Measurements from ENCODE around the gene RNF181. TPM values are rescaled to one million over a fixed set of nuclear protein-coding genes. Genes with fewer than 3 reads are reported as not detected.

The RNF181 gene
- total RNA-seq, 1 experiment from 2014 or later: 156 TPM

DNA sequence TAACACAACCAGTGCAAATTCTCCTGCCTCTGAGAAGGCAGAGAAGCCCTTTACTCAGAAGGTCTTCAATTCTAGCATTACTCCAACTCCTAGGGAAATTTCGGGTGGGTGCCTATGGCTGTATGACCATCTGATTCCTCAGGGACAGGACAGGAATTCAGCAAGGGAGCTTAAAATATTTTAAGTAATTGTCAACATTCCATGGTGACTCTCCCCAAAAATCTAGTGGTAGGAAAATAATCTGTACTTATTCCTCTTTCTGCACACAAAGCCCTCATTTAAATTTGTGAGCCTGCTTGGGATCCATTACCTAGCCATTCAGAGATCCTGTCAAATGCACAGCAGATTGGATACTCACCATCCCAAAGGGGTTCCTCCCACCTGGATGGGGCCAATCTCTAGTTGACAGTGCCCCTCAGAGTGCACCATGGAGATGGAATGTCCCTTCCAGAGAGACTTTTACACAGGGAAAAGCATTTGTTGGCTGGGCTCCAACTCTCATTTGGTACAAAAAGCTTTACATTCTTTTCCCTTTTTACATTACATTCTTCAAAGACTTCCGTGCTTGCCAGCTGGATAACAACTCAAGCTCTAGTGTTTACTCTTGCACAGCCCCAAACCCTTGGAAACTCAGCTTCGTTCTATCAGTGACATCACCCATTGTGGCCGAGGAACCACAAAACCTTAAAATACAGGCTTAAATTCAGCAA is 10.0 kb downstream of the RNF181 start:
- no peaks in the 10 kb centered on the region for H3K27me3 ChIP-seq (ENCODE audit: control insufficient read depth, insufficient read depth, low read length)
- ATAC-seq (no peak), DNase-seq (ENCODE audit: low read depth, low spot score) (no peak)
- intact Hi-C loops (cut with micrococcal nuclease; ENCODE audit: unreplicated experiment) (no loop called here), in situ Hi-C loops (cut with HindIII; ENCODE audit: low pct_unique_long_range_greater_than_20kb, low sequenced_read_pairs) (no loop called here)
- TF ChIP-seq, protein P1, sequence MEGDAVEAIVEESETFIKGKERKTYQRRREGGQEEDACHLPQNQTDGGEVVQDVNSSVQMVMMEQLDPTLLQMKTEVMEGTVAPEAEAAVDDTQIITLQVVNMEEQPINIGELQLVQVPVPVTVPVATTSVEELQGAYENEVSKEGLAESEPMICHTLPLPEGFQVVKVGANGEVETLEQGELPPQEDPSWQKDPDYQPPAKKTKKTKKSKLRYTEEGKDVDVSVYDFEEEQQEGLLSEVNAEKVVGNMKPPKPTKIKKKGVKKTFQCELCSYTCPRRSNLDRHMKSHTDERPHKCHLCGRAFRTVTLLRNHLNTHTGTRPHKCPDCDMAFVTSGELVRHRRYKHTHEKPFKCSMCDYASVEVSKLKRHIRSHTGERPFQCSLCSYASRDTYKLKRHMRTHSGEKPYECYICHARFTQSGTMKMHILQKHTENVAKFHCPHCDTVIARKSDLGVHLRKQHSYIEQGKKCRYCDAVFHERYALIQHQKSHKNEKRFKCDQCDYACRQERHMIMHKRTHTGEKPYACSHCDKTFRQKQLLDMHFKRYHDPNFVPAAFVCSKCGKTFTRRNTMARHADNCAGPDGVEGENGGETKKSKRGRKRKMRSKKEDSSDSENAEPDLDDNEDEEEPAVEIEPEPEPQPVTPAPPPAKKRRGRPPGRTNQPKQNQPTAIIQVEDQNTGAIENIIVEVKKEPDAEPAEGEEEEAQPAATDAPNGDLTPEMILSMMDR (IDR thresholded peaks at IDR 0.05): no peak
- TF ChIP-seq TCF7L2 (IDR thresholded peaks at IDR 0.05; ENCODE audit: low read depth, low read length): no peak
- no peak for TF ChIP-seq POLR2AphosphoS5 (IDR thresholded peaks at IDR 0.05; ENCODE audit: low read depth, low read length)
- TF ChIP-seq, protein P2, sequence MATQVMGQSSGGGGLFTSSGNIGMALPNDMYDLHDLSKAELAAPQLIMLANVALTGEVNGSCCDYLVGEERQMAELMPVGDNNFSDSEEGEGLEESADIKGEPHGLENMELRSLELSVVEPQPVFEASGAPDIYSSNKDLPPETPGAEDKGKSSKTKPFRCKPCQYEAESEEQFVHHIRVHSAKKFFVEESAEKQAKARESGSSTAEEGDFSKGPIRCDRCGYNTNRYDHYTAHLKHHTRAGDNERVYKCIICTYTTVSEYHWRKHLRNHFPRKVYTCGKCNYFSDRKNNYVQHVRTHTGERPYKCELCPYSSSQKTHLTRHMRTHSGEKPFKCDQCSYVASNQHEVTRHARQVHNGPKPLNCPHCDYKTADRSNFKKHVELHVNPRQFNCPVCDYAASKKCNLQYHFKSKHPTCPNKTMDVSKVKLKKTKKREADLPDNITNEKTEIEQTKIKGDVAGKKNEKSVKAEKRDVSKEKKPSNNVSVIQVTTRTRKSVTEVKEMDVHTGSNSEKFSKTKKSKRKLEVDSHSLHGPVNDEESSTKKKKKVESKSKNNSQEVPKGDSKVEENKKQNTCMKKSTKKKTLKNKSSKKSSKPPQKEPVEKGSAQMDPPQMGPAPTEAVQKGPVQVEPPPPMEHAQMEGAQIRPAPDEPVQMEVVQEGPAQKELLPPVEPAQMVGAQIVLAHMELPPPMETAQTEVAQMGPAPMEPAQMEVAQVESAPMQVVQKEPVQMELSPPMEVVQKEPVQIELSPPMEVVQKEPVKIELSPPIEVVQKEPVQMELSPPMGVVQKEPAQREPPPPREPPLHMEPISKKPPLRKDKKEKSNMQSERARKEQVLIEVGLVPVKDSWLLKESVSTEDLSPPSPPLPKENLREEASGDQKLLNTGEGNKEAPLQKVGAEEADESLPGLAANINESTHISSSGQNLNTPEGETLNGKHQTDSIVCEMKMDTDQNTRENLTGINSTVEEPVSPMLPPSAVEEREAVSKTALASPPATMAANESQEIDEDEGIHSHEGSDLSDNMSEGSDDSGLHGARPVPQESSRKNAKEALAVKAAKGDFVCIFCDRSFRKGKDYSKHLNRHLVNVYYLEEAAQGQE (IDR thresholded peaks at IDR 0.05; ENCODE audit: insufficient read depth in 1 of 2, low read depth in 2 of 2, low read length in 1 of 2): no peak
- TF ChIP-seq SIN3A (IDR thresholded peaks at IDR 0.05; ENCODE audit: borderline replicate concordance, insufficient read depth, low read depth, low read length): no peak
- H3K27ac ChIP-seq (ENCODE audit: low read length): no peak overlapping the region
- ChIA-PET POLR2A (interaction anchor here (0.5 to 1.5 kb wide), 3 partner anchors 10 to 278 kb away, joined by 3 to 10 read pairs (median 3); partner anchors contain the start of gene RNF181), CTCF (no interaction called here)
- peaks cover 19% of the 10 kb centered on the region for H3K4me1 ChIP-seq (ENCODE audit: control insufficient read depth, insufficient read depth, low read length)
- H3K9me3 ChIP-seq (ENCODE audit: control insufficient read depth, insufficient read depth, low read depth, low read length): no peaks in the 10 kb centered on the region
- H3K36me3 ChIP-seq (ENCODE audit: control insufficient read depth, insufficient read depth, low read length): peaks cover 3% of the 10 kb centered on the region; the same call in 1 of the 2 replicates
- BruUV-seq (replicated peaks): no TSS peak
- no peak overlapping the region for H3K4me3 ChIP-seq (ENCODE audit: low read depth in 2 of 2, low read length in 2 of 2)

DNA sequence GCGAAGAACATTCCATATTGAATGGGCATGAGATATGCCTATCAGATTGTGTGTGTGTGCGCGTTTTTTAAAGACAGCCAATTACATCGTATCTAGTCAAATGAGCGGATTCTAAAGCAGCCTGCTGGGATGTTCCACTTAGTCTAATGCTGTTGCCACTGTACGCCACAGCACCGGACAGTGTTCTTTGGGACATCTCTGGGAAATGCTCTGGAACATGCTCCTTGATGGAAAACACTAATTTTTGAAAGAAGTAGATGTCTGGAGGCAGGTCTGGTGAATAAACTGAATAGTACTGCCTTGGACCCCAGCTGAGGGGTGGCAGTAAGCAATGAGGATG is 10.5 kb downstream of the RNF181 start:
- no peaks in the 10 kb centered on the region for H3K27me3 ChIP-seq (ENCODE audit: control insufficient read depth, insufficient read depth, low read length)
- TF ChIP-seq POLR2AphosphoS5 (IDR thresholded peaks at IDR 0.05; ENCODE audit: low read depth, low read length): no peak
- TF ChIP-seq TCF7L2 (IDR thresholded peaks at IDR 0.05; ENCODE audit: low read depth, low read length): no peak
- no peak for TF ChIP-seq SIN3A (IDR thresholded peaks at IDR 0.05; ENCODE audit: borderline replicate concordance, insufficient read depth, low read depth, low read length)
- TF ChIP-seq, protein P2 (IDR thresholded peaks at IDR 0.05; ENCODE audit: insufficient read depth in 1 of 2, low read depth in 2 of 2, low read length in 1 of 2): no peak
- peaks cover 3% of the 10 kb centered on the region for H3K36me3 ChIP-seq (ENCODE audit: control insufficient read depth, insufficient read depth, low read length)
- CTCF ChIA-PET: no interaction called here
- in situ Hi-C loops (cut with HindIII; ENCODE audit: low pct_unique_long_range_greater_than_20kb, low sequenced_read_pairs) (no loop called here), intact Hi-C loops (cut with micrococcal nuclease; ENCODE audit: unreplicated experiment) (no loop called here)
- POLR2A ChIA-PET: interaction anchor here (0.7 to 1.5 kb wide), 2 partner anchors 11 to 254 kb away, joined by 3 to 9 read pairs; partner anchors contain the start of gene RNF181
- no peak for ATAC-seq
- H3K9me3 ChIP-seq (ENCODE audit: control insufficient read depth, insufficient read depth, low read depth, low read length): no peaks in the 10 kb centered on the region
- no TSS peak for BruUV-seq (replicated peaks)
- no peak overlapping the region for H3K4me3 ChIP-seq (ENCODE audit: low read depth in 2 of 2, low read length in 2 of 2)
- H3K4me1 ChIP-seq (ENCODE audit: control insufficient read depth, insufficient read depth, low read length): peaks cover 14% of the 10 kb centered on the region
- H3K27ac ChIP-seq (ENCODE audit: low read length): no peak overlapping the region
- no peak for DNase-seq (ENCODE audit: low read depth, low spot score)

All from Panc1 (cell line).